Ramos (cell line): ENCODE data around the gene GRIP1.

Experiments used
- in situ Hi-C: fragments of 300-500 bp; cut with MboI; formaldehyde crosslinking; loops from one replicate; pipeline ENCODE4 v1.14.3; 2022; ENCODE audit warnings: low sequenced_read_pairs; ENCODE audit not compliant: unreplicated experiment

GRIP1 gene

DNA sequence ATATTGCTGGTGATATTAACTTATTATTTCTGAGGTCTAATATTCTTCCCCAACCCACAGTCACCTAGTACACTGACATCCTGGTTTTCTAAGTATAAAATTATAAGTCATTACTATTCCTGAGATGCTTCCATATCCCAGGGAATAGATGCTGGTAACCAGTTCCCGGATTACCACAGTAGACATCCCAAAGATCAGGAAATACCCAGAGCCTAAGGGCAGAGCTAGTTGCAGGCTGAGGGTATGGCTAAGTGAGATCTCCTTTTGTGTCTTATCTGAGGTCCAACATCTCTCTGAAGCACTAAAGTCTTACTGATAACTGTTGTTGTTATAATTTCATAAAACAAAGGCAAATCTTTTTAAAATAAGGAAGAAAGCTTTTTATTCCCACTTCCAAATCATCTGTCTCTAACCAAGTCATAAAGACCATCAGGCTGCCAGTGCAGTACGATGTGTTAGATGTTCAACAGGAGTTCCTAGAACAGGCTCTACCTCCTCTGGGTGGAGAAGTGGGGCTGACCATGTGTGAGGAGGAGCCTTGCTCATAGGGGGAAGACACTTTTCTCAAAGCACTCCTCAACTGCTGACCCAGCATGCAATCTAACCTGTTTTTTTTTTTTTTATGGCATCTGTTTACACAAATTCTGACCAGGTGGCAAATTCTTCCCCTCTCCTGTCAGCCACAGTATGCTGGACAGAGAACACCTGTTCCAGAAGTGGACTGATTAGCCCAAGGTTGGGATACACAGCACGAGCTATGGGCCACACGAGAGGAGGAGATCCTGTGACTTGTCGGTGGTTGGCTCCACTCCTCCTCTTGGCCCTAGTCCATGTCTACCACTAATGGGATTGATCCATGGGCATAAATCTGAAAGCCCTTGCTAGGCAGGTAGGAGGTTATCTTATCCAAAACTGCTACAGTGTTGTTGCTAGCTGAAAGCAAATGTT lies 16.1 kb upstream of the GRIP1 start:
- in situ Hi-C loops: no loop called here

DNA sequence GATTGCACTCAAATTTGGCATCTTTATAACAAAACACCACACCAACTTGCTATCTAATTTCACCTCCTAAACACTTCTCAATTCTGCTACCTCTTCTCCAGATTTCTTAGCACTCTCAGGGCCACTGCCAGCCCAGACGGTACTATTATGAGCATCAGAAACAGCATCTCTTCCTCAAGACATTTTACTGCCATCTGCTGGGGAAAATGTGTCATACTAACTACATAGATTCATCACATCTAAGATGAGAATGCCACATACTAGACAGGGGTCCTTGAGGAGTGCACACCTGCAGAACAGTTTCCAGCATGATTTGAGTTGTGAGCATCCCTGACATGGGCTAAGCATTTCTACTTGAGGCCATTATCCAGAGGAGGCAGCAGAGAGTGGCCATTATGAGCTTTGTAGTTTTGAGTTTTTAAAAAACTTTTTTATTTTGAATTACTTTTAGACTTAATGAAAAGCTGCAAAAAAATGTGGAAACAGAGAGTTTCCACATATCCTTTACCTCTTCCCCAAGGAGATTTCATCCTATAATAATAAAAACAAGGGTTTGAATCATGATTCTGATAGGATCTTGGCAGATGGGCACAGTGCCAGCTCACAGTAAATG lies 15.1 kb upstream of the GRIP1 start:
- in situ Hi-C loops: no loop called here

DNA sequence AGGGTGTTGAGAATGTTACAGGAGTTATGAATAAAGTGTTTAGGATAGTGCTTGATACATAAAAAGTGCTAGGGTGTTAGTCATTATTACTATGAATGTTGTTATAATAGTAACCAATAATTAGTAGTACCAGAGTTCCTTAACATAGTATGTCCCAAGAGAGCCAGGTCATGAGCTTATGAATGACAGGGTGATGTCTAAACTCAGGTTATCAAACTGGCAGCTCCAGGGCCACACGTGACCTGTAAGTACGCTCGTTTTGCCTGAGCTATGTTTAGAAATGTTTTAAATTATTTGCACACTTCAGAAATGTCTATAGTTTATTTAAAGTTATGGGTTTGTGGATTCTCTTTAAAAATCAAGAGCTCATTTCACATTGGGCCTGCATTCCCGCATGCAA lies 14.1 kb upstream of the GRIP1 start:
- in situ Hi-C loops: no loop called here

DNA sequence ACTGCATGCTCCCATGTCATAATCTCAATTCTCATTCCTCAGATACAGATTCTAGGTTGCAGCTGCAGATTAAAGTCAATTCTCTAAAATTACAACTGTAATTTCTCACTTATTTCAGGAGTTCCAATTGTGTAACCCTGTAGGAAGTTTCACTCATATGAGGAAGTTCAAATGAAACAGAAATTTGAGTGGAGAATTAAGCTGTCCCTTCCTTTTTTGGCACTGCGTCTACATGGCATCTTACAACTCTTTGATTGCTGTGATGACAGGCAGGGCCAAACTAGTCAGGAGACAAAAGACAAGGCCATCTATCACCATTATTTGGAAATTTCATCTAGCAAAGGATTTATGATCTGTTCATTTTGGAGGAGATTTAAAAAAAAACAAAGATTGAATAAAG lies 13.3 kb upstream of the GRIP1 start:
- in situ Hi-C loops: no loop called here

DNA sequence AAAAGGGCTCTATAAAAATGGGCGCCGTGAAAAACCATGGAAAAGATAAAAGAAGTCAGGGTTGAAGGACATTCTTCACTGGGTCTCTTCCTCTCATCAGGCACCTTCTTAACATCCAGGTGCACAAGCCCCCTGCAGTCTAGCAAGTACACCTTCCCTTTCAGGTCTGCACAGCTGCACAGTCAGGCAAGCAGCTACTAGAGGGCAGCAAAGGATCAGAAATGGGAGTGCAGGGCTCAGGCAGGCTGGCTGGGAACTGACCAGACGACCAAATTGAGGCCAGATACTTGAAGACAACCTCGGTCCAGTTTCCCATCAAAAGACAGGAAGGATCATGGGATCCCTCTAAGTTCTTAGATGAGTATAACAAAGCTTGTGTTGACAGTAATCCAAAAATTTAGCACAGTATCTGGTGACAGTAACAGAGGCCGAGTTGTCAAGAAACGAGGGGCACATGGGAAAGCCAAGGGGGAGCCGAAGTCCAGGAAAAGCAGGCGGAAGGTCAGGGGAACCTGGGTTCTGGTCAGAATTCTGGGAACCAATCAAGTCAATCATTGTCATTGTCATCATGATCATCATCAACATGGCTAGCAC lies 10.1 kb upstream of the GRIP1 start:
- in situ Hi-C loops: loop anchor here (5.0 kb wide), 1 partner anchor 77 kb away; no protein-coding TSS in a partner anchor

DNA sequence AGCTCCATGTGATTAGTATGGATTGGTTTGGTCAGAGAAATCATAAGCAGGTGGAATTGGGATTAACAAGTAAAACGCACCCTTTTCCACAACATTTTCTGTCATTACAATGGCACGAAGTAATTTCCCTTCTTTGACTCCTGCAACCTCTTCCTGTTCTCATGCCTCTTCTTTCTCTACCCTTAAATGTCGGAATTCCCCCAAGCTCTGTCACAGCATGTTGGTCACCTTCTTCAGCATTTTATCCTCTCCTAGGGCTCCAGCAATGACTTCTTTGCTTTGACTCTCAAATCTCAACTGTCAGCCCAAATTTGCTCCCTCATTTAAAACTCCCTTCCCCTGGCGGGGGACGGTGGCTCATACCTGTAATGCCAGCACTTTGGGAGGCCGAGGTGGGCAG lies 5.3 kb upstream of the GRIP1 start:
- in situ Hi-C loops: no loop called here

DNA sequence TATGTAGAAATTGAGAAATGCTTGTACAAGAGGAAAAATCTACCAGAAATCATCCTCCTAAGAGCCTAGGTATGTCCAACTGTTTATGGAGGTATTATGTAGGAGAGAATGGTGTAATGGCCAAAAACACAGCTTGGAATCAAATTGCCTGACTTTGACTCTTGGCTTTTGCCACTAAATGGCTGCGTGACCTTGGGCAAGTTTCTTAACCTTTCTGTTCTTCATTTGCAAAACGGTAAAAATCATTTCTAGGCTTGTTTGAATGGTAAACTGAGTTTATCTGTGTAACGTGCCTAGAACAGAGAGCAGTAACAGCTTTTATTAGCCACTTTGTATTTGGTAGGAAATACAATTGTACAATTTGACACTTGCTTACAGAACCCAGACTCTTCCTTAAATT lies 4.9 kb upstream of the GRIP1 start:
- in situ Hi-C loops: no loop called here

DNA sequence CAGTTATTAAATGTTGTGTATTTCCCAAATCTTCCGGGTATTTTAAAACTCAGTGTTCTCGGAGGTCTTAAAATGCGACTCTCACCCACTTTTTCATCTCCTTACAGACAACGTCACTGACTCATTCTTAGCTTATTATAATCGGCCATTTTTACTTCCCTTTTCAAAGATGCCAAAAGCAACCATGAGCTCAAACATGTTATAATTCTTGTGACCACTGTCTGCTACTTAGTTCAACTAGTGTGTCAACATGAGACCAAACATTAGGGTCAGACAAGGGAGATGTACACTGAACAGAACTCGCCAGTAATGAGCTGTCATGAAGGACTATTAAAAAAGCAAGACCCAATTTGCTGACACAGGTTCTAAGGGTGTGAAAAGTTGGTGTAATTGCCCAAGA lies 4.2 kb upstream of the GRIP1 start:
- in situ Hi-C loops: no loop called here

DNA sequence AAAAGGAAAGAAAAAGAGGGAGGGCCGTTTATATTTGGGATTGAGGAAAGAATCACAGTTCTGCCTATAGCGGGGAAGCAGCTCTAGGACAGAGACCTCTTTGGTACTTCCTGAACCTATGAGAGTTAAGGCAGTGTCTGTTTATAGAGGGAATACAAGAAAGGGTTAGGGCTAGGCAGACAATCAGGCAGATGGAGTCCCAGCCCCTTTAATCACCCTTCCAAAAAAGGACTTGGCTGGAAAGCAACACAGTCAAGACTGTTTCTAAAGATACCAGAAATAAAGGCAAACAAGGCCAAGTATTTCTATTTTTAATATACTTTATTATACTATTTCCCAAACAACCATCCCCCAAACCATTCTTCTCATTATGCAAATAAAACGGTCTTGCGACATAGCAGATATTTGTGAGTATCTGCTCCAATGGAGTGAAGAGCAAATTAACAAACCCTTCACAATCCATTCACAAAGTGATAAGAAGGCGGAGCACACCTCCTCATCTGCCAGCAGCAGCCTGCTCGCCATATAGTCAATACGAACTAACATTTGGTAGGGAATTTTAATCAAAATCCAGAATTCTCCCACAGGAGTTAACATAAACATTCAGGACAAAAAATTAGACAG lies 697 bp upstream of the GRIP1 start:
- in situ Hi-C loops: no loop called here

DNA sequence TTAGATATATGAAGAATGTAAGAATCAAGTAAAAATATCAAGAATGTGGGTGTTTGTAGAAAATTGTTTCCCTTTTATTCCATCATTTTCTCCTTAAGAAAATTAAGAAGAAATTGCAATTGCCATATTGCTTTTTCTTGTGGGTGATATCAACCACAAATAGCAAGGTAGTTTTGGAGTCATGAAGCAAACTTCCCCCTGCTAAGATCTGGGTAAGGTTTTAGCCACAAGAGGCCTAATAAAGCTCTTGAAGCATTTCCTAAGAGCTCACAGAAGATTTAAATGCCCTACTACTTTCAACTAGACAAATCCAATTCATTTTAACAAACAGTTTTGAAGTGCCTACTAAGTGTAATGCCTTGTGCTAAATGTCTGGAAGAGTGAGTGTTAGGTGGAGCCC lies 2.6 kb downstream of the GRIP1 start:
- in situ Hi-C loops: no loop called here

DNA sequence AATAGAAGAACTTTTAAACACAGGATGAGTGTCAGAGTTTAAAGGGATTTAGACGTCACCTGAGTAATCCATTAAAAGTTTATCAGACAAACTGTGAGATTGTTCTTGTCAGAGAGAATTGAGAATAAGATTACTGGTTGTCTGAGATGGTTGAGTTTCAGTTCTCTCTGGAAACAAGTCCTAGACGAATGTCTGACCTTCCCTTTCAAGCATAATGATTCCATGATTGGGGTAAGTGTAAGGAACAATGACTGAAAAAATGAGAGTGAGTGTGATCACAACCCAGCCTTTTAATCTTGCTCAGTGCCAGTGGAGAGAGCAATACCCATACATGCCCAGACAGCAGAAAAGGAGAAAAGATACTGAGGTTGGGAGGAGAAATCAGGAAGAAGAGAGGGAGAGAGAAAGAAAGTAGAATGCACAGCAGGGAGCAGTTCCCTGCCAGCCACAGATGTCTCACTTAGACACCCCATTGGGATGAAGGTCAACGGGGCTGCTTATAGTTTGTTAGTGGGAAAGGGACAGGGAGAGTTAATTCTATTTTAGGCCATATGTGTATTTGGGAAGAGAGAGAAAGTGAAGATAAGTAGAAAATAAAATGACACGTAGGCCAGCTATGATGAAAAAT lies 4.3 kb downstream of the GRIP1 start:
- in situ Hi-C loops: no loop called here

DNA sequence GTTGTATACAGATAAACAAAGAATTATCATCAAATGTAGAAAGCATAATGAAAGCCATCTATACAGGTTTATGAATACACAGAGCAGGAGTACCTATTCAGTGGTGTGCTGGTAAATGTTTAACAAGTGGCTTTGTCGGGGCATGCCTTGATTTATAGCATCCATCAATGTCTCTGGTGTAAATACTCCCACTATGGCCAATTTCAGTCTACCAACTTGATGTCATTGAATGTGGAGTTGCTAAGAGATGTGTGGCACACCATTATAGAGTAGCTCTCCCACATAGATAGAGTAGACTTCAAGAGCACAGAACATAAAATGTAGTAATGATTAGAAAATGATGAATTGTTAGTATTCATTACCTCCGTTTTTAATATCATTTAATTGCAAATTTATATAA lies 9.3 kb downstream of the GRIP1 start:
- in situ Hi-C loops: no loop called here

DNA sequence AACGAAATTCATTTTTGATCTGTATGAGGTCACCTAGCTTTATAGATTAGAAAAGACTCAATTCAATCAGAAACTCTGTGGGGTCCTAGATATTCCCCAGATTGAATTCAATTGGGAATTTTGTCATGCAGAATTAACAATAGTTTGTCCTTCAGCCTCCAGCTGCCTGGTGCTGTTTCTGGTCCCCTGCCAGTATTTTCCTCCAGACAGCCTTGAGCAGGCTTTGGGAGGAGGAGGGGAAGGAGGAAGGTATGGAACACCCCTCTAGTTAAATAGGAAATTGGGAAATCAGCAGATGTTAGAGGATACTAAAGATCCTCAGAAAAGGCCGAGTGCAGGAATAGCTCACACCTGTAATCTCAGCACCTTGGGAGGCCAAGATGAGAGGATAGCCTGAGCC lies 10.6 kb downstream of the GRIP1 start:
- in situ Hi-C loops: no loop called here

DNA sequence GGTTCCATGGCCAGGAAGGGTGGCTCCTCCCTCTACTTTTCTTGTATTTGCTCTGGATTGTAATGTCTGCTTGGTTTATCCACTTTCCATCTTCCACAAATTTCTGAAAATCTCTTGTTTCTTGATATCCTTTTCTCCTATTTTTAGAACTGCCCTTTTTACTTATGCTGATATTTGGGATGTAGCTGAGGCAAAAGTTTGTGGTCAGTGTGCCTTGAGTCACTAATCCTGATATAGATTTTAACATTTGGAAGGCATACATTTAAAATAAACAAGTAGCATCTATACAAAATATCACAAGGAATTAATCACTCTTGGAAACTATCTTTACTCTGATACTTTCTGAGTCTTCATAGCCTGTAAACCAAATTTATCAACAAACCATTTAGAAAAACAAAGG lies 11.0 kb downstream of the GRIP1 start:
- in situ Hi-C loops: no loop called here

DNA sequence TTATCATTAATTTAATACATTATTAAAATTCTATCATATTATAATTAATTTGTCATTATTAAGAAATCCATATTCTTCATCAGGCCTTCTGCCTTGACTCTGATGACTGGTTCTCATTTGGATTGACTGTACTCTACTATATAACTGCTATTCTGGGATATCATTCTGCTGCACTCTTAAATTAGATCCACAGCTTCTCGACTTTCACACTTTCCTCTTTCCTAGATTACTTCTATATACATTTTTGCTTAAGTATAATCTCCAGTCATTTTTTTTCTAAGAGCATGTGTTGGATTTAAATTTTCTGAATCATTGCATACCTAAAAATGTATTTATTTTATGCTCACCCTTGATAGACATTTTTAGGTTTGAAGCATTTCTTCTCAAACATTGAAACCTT lies 12.4 kb downstream of the GRIP1 start:
- in situ Hi-C loops: no loop called here

DNA sequence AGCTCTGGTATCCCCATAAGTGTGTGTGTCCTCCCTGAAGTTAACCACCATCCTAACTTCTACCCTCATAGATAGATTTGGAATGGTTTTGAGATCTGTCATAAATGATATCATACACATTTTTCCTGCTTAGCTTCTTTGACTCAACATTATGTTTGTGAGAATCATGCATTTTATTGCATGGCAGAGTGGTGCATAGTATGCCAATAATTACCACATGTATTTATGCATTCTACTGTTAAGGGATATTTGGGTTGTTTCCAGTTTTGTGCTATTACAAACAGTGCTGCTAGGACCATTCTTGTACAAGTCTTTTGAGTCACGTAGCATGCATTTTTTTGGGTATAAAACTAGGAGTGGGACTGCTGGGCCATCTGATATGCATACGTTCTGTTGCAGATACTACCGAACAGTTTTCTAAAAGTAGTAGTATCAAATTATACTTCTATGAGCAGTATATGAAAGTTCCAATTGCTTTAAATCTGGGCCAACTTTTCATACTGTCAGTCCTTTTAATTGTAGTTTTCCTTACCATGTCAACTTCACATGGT lies 13.4 kb downstream of the GRIP1 start:
- in situ Hi-C loops: no loop called here

DNA sequence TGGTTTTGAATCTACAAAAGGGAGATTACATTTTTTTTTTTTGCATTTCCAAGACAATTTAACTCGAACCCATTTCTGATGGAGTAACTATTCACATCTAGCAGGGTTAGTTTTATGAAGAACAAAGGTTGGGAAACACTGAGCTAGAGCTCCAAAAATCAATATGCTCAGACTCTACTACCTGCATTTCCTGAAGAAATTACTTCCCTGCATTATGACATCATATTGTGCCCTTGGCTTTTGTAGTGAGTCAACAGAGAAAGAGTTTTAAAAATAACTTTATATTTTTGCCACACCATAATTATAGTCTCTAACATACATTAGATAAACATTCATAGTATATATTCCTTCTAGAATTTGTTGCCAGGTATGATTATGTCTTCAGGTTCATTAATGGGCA lies 14.8 kb downstream of the GRIP1 start:
- in situ Hi-C loops: no loop called here

DNA sequence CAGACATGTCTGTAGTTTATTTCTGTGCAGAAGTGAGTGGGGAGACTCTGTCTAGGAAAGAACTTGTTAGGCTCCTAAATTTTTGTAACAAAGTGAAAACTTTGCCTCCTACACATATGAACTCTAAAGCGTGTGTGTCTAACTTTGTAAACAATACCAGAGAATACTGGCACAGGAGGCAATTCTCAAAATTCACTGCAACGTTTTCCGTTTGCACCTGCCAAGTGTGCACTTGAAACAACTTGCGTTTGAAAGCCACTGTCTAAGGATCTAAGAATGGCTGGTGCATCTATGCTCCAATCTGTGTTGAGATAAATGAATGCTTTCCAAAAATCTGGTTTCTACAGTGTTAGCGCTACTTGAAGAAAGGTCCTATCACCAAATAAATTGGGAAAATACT lies 15.3 kb downstream of the GRIP1 start:
- in situ Hi-C loops: no loop called here

DNA sequence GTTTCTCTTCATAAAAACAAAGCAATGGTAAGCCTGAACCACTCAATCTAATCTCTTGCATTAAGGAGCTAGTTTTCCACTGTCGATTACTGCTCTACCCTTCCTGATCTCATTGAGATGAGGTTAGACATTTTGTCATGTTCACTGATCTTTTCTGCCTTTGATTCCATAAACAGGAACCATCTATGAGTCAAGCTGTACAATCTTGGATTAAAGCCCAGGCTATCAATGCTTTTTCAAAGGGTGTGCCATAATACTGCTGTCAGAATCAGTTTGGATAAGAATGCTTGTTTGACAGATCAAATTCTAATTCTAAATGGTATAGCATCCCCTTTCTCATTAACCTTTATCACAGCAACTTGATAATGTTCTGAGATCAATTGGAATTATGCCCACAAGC lies 16.1 kb downstream of the GRIP1 start:
- in situ Hi-C loops: no loop called here

DNA sequence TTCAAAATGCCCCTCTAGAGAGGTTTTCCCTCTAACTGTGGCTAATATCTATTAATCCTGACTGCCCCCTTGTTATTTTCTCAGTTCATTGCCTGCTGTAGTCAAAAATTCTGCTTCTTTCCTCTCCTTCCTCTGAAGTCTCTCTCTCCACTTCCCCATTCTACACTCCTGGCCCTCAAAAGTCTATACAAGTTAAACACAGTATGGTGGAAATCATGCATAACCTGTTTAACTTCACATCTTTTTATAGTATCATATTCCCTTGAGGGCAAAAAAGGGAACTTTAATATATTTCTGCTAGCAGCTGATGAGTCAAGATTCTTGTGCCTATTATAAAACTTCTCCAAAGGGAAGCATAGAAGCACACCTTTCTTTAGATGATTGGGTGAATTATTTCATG lies 16.7 kb downstream of the GRIP1 start:
- in situ Hi-C loops: no loop called here
